ENCODE results near the gene ALG12. TPM values are rescaled to one million over a fixed set of nuclear protein-coding genes. Genes with fewer than 3 reads are reported as not detected.

ALG12 gene
- total and polyA plus RNA-seq, 2 of the 13 experiments (the other 11 are each of a cell fraction or from before 2014, with no cell fraction given), result 7.8 to 15.8 TPM

DNA sequence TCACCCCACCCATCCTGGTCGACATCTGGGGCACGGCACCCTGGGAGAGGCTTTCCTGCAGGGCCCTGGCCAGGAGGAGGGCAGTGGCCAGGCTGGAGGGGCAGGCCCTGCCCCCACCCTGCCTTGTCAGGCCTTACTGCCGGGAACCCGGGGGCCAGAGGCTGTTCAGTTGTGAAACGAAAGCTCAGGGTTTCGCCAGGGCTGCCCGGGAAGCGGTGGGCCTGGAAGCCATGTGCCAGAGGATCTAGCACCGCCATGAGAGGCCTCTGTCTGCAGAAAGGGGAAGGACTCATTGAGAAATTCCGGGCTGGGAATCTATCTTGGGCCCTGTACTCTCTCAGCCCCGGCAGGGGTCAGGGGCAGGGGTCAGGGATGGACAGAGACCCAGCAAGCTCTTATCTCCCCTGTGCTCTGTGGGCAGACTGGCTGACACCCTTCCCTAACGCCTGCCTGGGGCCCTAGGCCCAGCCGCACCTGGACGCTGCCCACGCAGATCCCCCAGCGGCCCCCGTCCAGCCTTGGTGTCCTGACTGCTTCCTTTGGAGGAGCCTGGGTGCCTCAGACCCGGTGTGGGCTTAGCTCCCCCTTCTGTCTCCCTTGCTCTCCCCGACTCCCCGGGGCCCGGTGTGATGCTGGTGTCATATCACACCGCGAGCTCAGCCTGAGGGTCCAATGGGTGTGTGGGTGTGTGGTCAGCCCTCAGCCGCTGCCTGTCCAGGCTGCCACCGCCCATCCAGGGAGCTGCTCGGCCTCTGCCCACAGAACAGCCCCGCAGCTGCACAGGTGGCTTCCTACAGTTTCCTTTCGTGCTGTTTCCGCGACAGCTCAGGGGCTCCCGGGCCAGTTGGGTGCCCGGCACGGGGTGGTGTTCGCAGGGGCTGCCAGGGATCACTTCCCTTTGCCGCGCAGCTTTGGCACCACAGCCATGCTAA lies 48.8 kb upstream of the ALG12 start (continued):
- TF ChIP-seq, protein P1, sequence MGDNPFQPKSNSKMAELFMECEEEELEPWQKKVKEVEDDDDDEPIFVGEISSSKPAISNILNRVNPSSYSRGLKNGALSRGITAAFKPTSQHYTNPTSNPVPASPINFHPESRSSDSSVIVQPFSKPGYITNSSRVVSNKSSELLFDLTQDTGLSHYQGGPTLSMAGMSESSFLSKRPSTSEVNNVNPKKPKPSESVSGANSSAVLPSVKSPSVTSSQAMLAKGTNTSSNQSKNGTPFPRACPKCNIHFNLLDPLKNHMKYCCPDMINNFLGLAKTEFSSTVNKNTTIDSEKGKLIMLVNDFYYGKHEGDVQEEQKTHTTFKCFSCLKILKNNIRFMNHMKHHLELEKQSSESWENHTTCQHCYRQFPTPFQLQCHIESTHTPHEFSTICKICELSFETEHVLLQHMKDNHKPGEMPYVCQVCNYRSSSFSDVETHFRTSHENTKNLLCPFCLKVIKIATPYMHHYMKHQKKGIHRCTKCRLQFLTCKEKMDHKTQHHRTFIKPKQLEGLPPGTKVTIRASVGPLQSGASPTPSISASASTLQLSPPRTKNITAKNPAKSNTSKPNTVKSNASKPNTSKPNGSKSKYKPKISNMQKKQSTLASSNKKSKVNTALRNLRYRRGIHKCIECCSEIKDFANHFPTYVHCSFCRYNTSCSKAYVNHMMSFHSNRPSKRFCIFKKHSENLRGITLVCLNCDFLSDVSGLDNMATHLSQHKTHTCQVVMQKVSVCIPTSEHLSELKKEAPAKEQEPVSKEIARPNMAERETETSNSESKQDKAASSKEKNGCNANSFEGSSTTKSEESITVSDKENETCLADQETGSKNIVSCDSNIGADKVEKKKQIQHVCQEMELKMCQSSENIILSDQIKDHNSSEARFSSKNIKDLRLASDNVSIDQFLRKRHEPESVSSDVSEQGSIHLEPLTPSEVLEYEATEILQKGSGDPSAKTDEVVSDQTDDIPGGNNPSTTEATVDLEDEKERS (CRISPR knock-in tag; IDR thresholded peaks at IDR 0.05), result no peak
- TF ChIP-seq NONO (IDR thresholded peaks at IDR 0.05) (no peak), NONO (CRISPR knock-in tag; conservative IDR thresholded peaks at IDR 0.05) (peak; percentile 19; the same call in 1 of the 2 replicates), FOXP1 (IDR thresholded peaks at IDR 0.05) (no peak), FOXP1 (CRISPR knock-in tag; IDR thresholded peaks at IDR 0.05) (no peak), KAT8 (CRISPR knock-in tag; IDR thresholded peaks at IDR 0.05) (no peak), NFRKB (IDR thresholded peaks at IDR 0.05) (no peak), GZF1 (CRISPR knock-in tag; IDR thresholded peaks at IDR 0.05) (peak; percentile 55; the same call in 1 of the 2 replicates), ZFP62 (CRISPR knock-in tag; IDR thresholded peaks at IDR 0.05) (no peak), NFKBIZ (CRISPR knock-in tag; IDR thresholded peaks at IDR 0.05) (no peak), KMT2B (CRISPR knock-in tag; IDR thresholded peaks at IDR 0.05) (no peak), ZNF572 (CRISPR knock-in tag; IDR thresholded peaks at IDR 0.05) (no peak), SKIL (CRISPR knock-in tag; IDR thresholded peaks at IDR 0.05; ENCODE audit: borderline replicate concordance) (peak; percentile 50; the same call in 1 of the 2 replicates), DMAP1 (CRISPR knock-in tag; IDR thresholded peaks at IDR 0.05) (no peak), RBM39 (IDR thresholded peaks at IDR 0.05; ENCODE audit: low read depth, low read length, poor library complexity, severe bottlenecking) (no peak), TEAD2 (CRISPR knock-in tag; IDR thresholded peaks at IDR 0.05) (no peak), CSRNP2 (CRISPR knock-in tag; conservative IDR thresholded peaks at IDR 0.05; ENCODE audit: low read depth) (no peak), ZNF672 (CRISPR knock-in tag; IDR thresholded peaks at IDR 0.05) (no peak), TP53 (CRISPR knock-in tag; conservative IDR thresholded peaks at IDR 0.05) (no peak), SIN3B (IDR thresholded peaks at IDR 0.05; ENCODE audit: low read length) (no peak), ZNF224 (CRISPR knock-in tag; IDR thresholded peaks at IDR 0.05) (no peak), ZNF773 (CRISPR knock-in tag; IDR thresholded peaks at IDR 0.05; ENCODE audit: borderline replicate concordance) (no peak), AKAP8 (CRISPR knock-in tag; IDR thresholded peaks at IDR 0.05) (0 out of 2 replicates have a peak, but pooled peaks have one; percentile 10), JUNB (CRISPR knock-in tag; IDR thresholded peaks at IDR 0.05; ENCODE audit: borderline replicate concordance) (no peak)
- TF ChIP-seq, protein P2, sequence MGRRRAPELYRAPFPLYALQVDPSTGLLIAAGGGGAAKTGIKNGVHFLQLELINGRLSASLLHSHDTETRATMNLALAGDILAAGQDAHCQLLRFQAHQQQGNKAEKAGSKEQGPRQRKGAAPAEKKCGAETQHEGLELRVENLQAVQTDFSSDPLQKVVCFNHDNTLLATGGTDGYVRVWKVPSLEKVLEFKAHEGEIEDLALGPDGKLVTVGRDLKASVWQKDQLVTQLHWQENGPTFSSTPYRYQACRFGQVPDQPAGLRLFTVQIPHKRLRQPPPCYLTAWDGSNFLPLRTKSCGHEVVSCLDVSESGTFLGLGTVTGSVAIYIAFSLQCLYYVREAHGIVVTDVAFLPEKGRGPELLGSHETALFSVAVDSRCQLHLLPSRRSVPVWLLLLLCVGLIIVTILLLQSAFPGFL (CRISPR knock-in tag; IDR thresholded peaks at IDR 0.05), result no peak
